Right atrium auricular region (tissue), 2 donors: ENCODE results near the gene FURIN. TPM values are rescaled to one million over a fixed set of nuclear protein-coding genes. Genes with fewer than 3 reads are reported as not detected.

Experiments used
- DNase-seq: peaks from one replicate; pipeline ENCODE4 v3.0.0-alpha.2; 2019; ENCODE audit warnings: low spot score
- H3K27ac ChIP-seq, 2 donors: fragments of 200-600 bp; sonication (generic); 1 replicate in 1 of 2; 2 replicates in 1 of 2; pipeline ENCODE4 v1.5.1; 2016 to 2019
- H3K27me3 ChIP-seq, 2 donors: fragments of 200-600 bp; sonication (generic); one replicate each; pipeline versions ENCODE4 v1.5.1 to v1.6.0; 2017 to 2019
- H3K36me3 ChIP-seq: fragments of 200-600 bp; sonication (generic); one replicate; pipeline ENCODE4 v1.5.1; 2016
- H3K4me1 ChIP-seq, 2 donors: fragments of 200-600 bp; sonication (generic); one replicate each; pipeline versions ENCODE4 v1.5.1 to v1.6.0; 2017 to 2019
- H3K4me3 ChIP-seq, 2 donors: fragments of 200-600 bp; sonication (generic); 1 replicate in 1 of 2; 2 replicates in 1 of 2; pipeline ENCODE4 v1.5.1; 2017 to 2019; ENCODE audit warnings: mild to moderate bottlenecking in 1 of 2, moderate library complexity in 1 of 2
- H3K9me3 ChIP-seq, 2 donors: fragments of 200-600 bp; sonication (generic); one replicate each; pipeline ENCODE4 v1.5.1; 2019
- total RNA-seq, 2 donors: library from RNA; depleted of rRNA; stranded (reverse); fragments of >200 nt; gene quantifications; one replicate each; pipeline ENCODE4 v1.1.0, GENCODE V29; 2016
- TF ChIP-seq, protein P1 (sequence below), 2 donors: fragments of 200-600 bp; sonication (generic); IDR thresholded peaks; one replicate each; pipeline ENCODE4 v1.5.1; 2019; ENCODE audit warnings: antibody characterized with exemption in 2 of 2

The FURIN gene
- total RNA-seq, 2 donors from 2014 or later, result 57.1 to 82.8 TPM

DNA sequence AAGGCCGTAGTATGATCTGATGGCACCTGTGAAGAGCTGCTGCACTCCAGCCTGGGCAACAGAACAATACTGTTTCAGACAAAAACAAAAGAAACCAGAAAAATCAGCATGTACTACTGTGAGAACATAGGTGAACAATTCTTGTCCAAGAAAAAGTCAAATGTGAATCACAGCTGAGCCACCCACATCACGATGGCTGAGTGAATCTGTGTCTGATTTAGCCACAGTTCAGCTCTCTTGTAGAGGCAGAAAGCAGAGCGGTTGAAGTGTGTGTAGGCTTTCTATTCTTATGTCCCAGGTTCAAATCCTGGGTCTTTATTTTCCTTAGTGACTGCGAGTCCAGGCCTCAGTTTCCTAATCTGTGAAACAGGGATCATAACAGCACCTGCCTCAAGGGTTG, 4.4 kb upstream of the FURIN start:
- H3K36me3 ChIP-seq, result no peaks in the 10 kb centered on the region
- peaks cover 0 to 39% of the 10 kb centered on the region in 2 donors for H3K4me1 ChIP-seq
- no peaks in the 10 kb centered on the region for H3K27me3 ChIP-seq
- H3K9me3 ChIP-seq, result no peaks in the 10 kb centered on the region
- TF ChIP-seq, protein P1, sequence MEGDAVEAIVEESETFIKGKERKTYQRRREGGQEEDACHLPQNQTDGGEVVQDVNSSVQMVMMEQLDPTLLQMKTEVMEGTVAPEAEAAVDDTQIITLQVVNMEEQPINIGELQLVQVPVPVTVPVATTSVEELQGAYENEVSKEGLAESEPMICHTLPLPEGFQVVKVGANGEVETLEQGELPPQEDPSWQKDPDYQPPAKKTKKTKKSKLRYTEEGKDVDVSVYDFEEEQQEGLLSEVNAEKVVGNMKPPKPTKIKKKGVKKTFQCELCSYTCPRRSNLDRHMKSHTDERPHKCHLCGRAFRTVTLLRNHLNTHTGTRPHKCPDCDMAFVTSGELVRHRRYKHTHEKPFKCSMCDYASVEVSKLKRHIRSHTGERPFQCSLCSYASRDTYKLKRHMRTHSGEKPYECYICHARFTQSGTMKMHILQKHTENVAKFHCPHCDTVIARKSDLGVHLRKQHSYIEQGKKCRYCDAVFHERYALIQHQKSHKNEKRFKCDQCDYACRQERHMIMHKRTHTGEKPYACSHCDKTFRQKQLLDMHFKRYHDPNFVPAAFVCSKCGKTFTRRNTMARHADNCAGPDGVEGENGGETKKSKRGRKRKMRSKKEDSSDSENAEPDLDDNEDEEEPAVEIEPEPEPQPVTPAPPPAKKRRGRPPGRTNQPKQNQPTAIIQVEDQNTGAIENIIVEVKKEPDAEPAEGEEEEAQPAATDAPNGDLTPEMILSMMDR (IDR thresholded peaks at IDR 0.05), result no peak
- H3K27ac ChIP-seq, result peak overlapping the region; percentile 7 to 39
- no peak for DNase-seq
- H3K4me3 ChIP-seq, result no peak overlapping the region

DNA sequence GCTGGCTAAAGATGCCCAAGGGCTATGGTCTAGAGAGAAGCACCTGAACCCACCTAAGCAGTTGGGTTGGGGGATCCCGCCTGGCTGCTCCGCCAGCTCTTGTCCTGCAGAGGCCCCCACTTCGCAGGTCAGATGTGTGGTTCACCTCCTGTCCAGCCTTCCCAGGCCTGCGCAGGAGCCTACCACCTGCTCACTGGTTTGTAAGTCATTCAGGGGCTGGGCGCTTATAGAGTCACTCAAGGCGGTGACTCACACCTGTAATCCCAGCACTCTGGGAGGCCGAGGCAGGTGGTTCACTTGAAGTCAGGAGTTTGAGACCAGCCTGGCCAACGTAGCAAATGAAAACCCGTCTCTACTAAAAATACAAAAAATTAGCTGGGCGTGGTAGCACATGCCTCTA, 3.9 kb upstream of the FURIN start:
- Histone ChIP-seq H3K4me3 (no peak overlapping the region), H3K27ac (no peak overlapping the region), H3K36me3 (no peaks in the 10 kb centered on the region), H3K4me1 (peaks cover 0 to 40% of the 10 kb centered on the region in 2 donors), H3K9me3 (no peaks in the 10 kb centered on the region), H3K27me3 (no peaks in the 10 kb centered on the region)
- TF ChIP-seq, protein P1 (IDR thresholded peaks at IDR 0.05), result no peak
- DNase-seq, result no peak

DNA sequence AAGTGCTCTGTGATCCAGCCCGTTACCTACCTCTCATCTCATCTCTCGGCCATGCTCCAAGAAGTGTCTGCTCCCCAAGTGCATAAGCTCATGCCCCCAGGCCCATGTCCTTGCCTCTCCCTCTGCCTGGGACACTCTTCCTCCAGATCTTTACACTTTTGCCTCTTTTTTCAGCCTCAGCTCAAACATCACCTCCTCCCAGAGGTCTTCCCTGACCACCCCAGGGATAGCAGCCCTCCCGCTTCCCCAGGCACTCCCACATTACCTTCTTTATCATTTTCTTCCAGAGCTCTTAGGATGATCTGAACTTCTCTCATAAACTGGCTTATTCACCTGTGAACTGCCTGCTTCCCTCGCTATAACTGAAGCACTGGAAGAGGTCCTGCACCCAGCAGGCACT, 2.7 kb upstream of the FURIN start:
- no peak overlapping the region for H3K27ac ChIP-seq
- DNase-seq, result no peak
- peaks cover 0 to 42% of the 10 kb centered on the region in 2 donors for H3K4me1 ChIP-seq
- no peaks in the 10 kb centered on the region for H3K36me3 ChIP-seq
- H3K9me3 ChIP-seq, result no peaks in the 10 kb centered on the region
- H3K4me3 ChIP-seq, result no peak overlapping the region
- H3K27me3 ChIP-seq, result no peaks in the 10 kb centered on the region
- TF ChIP-seq, protein P1 (IDR thresholded peaks at IDR 0.05), result no peak

DNA sequence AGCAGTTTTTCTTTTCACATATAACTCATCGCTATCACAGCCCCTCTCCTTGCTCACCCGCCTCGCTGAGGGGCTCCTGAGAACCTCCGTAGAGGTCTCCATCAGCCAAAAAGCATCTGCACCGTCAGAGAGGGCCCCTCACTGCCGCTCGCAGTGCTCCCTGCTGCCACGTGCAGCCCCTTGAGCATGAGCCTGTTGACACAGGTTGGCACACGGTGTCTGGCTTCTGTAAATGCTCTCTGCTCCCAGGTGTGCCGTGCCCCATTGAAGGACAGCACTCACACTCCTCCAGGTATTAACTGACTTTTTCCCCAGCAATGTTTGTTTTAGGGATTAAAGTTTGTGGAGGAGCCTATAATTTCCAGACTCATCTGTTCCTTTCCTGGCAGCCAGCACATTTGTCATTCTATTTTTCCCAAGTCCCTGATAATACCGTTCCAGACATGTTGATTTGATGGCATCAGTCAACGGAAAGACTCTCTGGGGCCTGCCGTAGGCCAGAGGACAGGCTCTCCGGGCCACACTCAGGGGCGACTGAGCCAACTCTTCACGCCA, 2.1 kb upstream of the FURIN start:
- TF ChIP-seq, protein P1 (IDR thresholded peaks at IDR 0.05), result no peak
- peaks cover 0 to 43% of the 10 kb centered on the region in 2 donors for H3K4me1 ChIP-seq
- no peak for DNase-seq
- no peaks in the 10 kb centered on the region for H3K27me3 ChIP-seq
- H3K27ac ChIP-seq, result no peak overlapping the region
- no peaks in the 10 kb centered on the region for H3K9me3 ChIP-seq
- no peaks in the 10 kb centered on the region for H3K36me3 ChIP-seq
- H3K4me3 ChIP-seq, result no peak overlapping the region

DNA sequence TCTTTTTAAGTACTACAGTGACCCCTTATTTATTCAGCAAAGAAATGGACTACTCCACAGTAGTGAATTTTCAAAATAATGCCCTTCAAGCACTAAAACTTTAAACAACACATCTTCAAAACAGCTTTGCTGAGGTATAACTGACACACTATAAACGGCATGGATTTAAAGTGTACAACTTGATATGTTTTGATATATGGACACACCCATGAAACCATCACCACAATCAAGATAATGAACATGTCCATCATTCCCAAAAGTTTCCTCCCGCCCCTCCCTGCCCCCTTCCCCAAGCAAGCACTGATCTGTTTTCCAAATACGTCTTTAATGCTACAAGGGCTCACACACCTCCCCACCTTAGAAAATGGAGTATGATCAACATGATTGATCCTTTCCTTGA, 1.6 kb upstream of the FURIN start:
- Histone ChIP-seq H3K9me3 (no peaks in the 10 kb centered on the region), H3K4me1 (peaks cover 0 to 43% of the 10 kb centered on the region in 2 donors)

More for the DNA sequence above, 1.6 kb upstream of the FURIN start:
- no peak for DNase-seq
- Histone ChIP-seq H3K4me3 (no peak overlapping the region), H3K27ac (no peak overlapping the region), H3K27me3 (no peaks in the 10 kb centered on the region), H3K36me3 (no peaks in the 10 kb centered on the region)
- TF ChIP-seq, protein P1 (IDR thresholded peaks at IDR 0.05), result no peak
